Measurements from ENCODE around the gene IL12RB2. TPM values are rescaled to one million over a fixed set of nuclear protein-coding genes. Genes with fewer than 3 reads are reported as not detected.

The IL12RB2 gene
- total and polyA plus RNA-seq, 4 donors, result 0.02 to 2.1 (median 0.44) TPM

DNA sequence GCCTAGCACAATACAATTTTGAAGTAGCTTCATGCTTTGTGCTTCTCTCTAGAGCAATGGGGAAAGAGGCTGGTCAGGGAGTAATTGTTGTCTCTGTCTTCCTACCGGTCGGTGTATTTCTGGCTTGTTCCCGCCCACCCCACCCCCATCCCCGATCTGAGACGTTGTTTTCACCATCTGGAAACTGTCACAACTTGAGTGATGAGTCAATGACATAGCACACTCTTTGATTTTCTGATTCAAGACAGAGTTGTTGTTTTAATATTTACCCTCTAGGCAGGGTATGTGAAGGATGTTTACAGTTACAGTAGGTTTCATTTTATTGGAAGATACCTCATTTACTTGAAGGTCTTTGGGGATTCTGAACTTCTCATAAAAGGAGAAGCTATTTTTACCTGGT is 7.0 kb downstream of the IL12RB2 start:
- ATAC-seq (ENCODE audit: insufficient read depth, low FRiP score) (no peak), DNase-seq (no peak)
- H3K4me3 ChIP-seq, result no peak overlapping the region
- no peaks in the 10 kb centered on the region for H3K4me1 ChIP-seq (ENCODE audit: control insufficient read depth in 5 of 5, insufficient read depth in 5 of 5, low read length in 5 of 5)
- TF ChIP-seq, protein P1, sequence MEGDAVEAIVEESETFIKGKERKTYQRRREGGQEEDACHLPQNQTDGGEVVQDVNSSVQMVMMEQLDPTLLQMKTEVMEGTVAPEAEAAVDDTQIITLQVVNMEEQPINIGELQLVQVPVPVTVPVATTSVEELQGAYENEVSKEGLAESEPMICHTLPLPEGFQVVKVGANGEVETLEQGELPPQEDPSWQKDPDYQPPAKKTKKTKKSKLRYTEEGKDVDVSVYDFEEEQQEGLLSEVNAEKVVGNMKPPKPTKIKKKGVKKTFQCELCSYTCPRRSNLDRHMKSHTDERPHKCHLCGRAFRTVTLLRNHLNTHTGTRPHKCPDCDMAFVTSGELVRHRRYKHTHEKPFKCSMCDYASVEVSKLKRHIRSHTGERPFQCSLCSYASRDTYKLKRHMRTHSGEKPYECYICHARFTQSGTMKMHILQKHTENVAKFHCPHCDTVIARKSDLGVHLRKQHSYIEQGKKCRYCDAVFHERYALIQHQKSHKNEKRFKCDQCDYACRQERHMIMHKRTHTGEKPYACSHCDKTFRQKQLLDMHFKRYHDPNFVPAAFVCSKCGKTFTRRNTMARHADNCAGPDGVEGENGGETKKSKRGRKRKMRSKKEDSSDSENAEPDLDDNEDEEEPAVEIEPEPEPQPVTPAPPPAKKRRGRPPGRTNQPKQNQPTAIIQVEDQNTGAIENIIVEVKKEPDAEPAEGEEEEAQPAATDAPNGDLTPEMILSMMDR (IDR thresholded peaks at IDR 0.05; ENCODE audit: control extremely low read depth, extremely low read depth), result no peak
- H3K9ac ChIP-seq (ENCODE audit: insufficient read depth in 1 of 2, low read length in 2 of 2), result no peak overlapping the region
- peaks cover 0 to 5% (median 0%) of the 10 kb centered on the region in 3 donors for H3K27me3 ChIP-seq (ENCODE audit: control insufficient read depth in 3 of 3, insufficient read depth in 3 of 3, low read length in 2 of 3)
- no peaks in the 10 kb centered on the region for H3K9me3 ChIP-seq (ENCODE audit: control insufficient read depth in 4 of 4, insufficient read depth in 3 of 4, low read length in 3 of 4)
- H3K27ac ChIP-seq (ENCODE audit: low read depth in 1 of 2, low read length in 1 of 2), result no peak overlapping the region
- H3K36me3 ChIP-seq (ENCODE audit: control insufficient read depth in 4 of 4, insufficient read depth in 4 of 4, low read length in 4 of 4), result no peaks in the 10 kb centered on the region
- 15 to 40% methylated on average over 5 of the region's 5 CpGs for WGBS, 2 donors

DNA sequence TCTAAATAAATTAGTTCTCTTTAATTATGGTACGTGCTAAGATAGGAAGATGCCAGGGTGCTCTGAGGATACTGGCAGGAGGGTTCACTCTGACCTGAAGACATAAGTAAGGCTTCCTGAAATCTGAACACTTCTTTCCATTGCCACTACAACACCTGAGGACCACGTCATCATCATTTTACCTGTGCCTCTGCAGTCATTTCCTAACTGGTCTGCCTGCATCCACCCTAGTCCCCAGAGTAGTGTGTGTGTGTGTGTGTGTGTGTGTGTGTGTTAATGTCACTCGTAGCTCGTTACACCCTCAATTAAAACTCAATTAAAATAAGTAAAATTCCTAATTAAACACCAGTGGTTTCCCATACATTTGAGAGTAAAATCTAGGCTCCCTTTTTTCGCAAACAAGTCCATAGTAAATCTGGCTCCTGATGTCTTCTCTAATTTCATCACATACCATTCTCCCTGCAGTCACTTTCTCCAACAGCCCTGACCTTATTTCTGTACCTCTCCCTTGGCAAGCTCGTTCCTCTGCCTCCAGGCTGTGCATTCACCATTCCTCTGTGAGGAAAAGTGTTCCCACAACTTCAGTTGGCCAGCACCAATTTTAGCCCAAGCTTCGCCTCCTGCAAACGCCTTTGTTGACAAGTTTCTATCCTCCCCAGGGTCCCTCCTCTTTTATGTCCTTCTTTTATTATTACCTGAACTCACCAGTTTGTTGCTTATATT is 8.7 kb downstream of the IL12RB2 start:
- TF ChIP-seq, protein P1 (IDR thresholded peaks at IDR 0.05; ENCODE audit: control extremely low read depth, extremely low read depth), result no peak
- H3K27ac ChIP-seq (ENCODE audit: low read depth in 1 of 2, low read length in 1 of 2), result no peak overlapping the region
- H3K9ac ChIP-seq (ENCODE audit: insufficient read depth in 1 of 2, low read length in 2 of 2), result no peak overlapping the region
- 85 to 94% methylated on average over 8 of the region's 8 CpGs for WGBS, 2 donors
- H3K36me3 ChIP-seq (ENCODE audit: control insufficient read depth in 4 of 4, insufficient read depth in 4 of 4, low read length in 4 of 4), result no peaks in the 10 kb centered on the region
- ATAC-seq (ENCODE audit: insufficient read depth, low FRiP score) (no peak), DNase-seq (no peak)
- H3K9me3 ChIP-seq (ENCODE audit: control insufficient read depth in 4 of 4, insufficient read depth in 3 of 4, low read length in 3 of 4), result no peaks in the 10 kb centered on the region
- peaks cover 0 to 5% (median 0%) of the 10 kb centered on the region in 3 donors for H3K27me3 ChIP-seq (ENCODE audit: control insufficient read depth in 3 of 3, insufficient read depth in 3 of 3, low read length in 2 of 3)
- no peak overlapping the region for H3K4me3 ChIP-seq
- no peaks in the 10 kb centered on the region for H3K4me1 ChIP-seq (ENCODE audit: control insufficient read depth in 5 of 5, insufficient read depth in 5 of 5, low read length in 5 of 5)

DNA sequence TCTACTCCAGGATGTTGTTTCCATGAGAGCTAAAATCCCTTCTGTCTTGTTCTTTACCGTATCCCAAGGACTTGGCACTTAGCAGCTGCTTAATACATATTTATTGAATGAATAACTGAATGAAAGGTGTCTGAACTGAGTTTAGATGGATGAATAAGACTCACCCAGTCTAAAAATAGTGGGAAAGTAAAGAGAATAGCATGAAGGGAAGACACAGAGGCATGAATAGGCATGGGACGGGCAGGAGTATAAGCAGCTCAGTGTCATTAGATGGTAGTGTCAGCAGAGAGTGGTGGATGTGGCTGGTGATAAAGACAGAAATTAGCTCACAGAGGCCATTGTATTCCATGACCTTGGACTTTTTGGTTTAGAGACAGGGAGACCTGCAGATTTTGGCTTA is 9.2 kb downstream of the IL12RB2 start:
- TF ChIP-seq, protein P1 (IDR thresholded peaks at IDR 0.05; ENCODE audit: control extremely low read depth, extremely low read depth), result no peak
- no peak overlapping the region for H3K4me3 ChIP-seq
- H3K4me1 ChIP-seq (ENCODE audit: control insufficient read depth in 5 of 5, insufficient read depth in 5 of 5, low read length in 5 of 5), result no peaks in the 10 kb centered on the region
- ATAC-seq (ENCODE audit: insufficient read depth, low FRiP score), result no peak
- no peaks in the 10 kb centered on the region for H3K9me3 ChIP-seq (ENCODE audit: control insufficient read depth in 4 of 4, insufficient read depth in 3 of 4, low read length in 3 of 4)
- no peak overlapping the region for H3K9ac ChIP-seq (ENCODE audit: insufficient read depth in 1 of 2, low read length in 2 of 2)
- peaks cover 0 to 5% (median 0%) of the 10 kb centered on the region in 3 donors for H3K27me3 ChIP-seq (ENCODE audit: control insufficient read depth in 3 of 3, insufficient read depth in 3 of 3, low read length in 2 of 3)
- DNase-seq, result no peak
- WGBS, 2 donors, result 87 to 91% methylated on average over 2 of the region's 2 CpGs
- H3K27ac ChIP-seq (ENCODE audit: low read depth in 1 of 2, low read length in 1 of 2), result no peak overlapping the region
- H3K36me3 ChIP-seq (ENCODE audit: control insufficient read depth in 4 of 4, insufficient read depth in 4 of 4, low read length in 4 of 4), result no peaks in the 10 kb centered on the region
